GM23248 (cell line): ENCODE results near the gene RSBN1L. TPM values are rescaled to one million over a fixed set of nuclear protein-coding genes. Genes with fewer than 3 reads are reported as not detected.

Source experiments
- DNase-seq: peaks from one replicate; pipeline ENCODE4 v3.0.0-alpha.2; 2015
- H2AFZ ChIP-seq: fragments of 200-600 bp; sonication (generic); 2 replicates; pipeline ENCODE4 v1.6.1; 2016; ENCODE audit warnings: antibody characterized with exemption
- H3F3A ChIP-seq: fragments of 200-600 bp; sonication (generic); 2 replicates; pipeline ENCODE4 v1.6.1; 2016; ENCODE audit warnings: mild to moderate bottlenecking, antibody characterized with exemption, mixed run types; ENCODE audit not compliant: insufficient read depth
- H3K27ac ChIP-seq: fragments of 200-600 bp; sonication (generic); 2 replicates; pipeline ENCODE4 v1.5.1; 2016; ENCODE audit warnings: mild to moderate bottlenecking
- H3K27me3 ChIP-seq: fragments of 200-600 bp; sonication (generic); replicated peaks from 2 replicates; pipeline ENCODE4 v1.6.1; 2016; ENCODE audit warnings: mild to moderate bottlenecking; ENCODE audit not compliant: insufficient read depth
- H3K36me3 ChIP-seq: fragments of 200-600 bp; sonication (generic); 2 replicates; pipeline ENCODE4 v1.6.1; 2016; ENCODE audit warnings: low read depth, mild to moderate bottlenecking
- H3K4me1 ChIP-seq: fragments of 200-600 bp; sonication (generic); 2 replicates; pipeline ENCODE4 v1.6.1; 2016; ENCODE audit warnings: mild to moderate bottlenecking; ENCODE audit not compliant: insufficient read depth
- H3K4me2 ChIP-seq: fragments of 200-600 bp; sonication (generic); one replicate; pipeline ENCODE4 v1.6.1; 2016; ENCODE audit warnings: mild to moderate bottlenecking; ENCODE audit not compliant: unreplicated experiment
- H3K4me3 ChIP-seq: fragments of 200-600 bp; sonication (generic); 2 replicates; pipeline ENCODE4 v1.5.1; 2016; ENCODE audit warnings: mild to moderate bottlenecking
- H3K79me2 ChIP-seq: fragments of 200-600 bp; sonication (generic); 2 replicates; pipeline ENCODE4 v1.6.1; 2016; ENCODE audit warnings: mild to moderate bottlenecking; ENCODE audit not compliant: insufficient read depth
- H3K9ac ChIP-seq: fragments of 200-600 bp; sonication (generic); 2 replicates; pipeline ENCODE4 v1.6.1; 2016; ENCODE audit warnings: mild to moderate bottlenecking
- H3K9me2 ChIP-seq: fragments of 200-600 bp; sonication (generic); 2 replicates; pipeline ENCODE4 v1.6.1; 2016; ENCODE audit warnings: mixed run types, mild to moderate bottlenecking, moderate library complexity; ENCODE audit not compliant: insufficient read depth
- H3K9me3 ChIP-seq: fragments of 200-600 bp; sonication (generic); one replicate; pipeline ENCODE4 v1.6.1; 2017; ENCODE audit warnings: low read depth
- H4K20me1 ChIP-seq: fragments of 200-600 bp; sonication (generic); 2 replicates; pipeline ENCODE4 v1.6.0; 2016; ENCODE audit not compliant: insufficient read depth
- EZH2 ChIP-seq: fragments of 200-600 bp; sonication (generic); IDR thresholded peaks from 2 replicates; pipeline ENCODE4 v1.6.1; 2018; ENCODE audit warnings: antibody characterized with exemption, mild to moderate bottlenecking; ENCODE audit not compliant: insufficient read depth, poor library complexity, severe bottlenecking
- EZH2phosphoT487 ChIP-seq: fragments of 200-600 bp; sonication (generic); IDR thresholded peaks from 2 replicates; pipeline ENCODE4 v1.6.1; 2018; ENCODE audit warnings: antibody characterized with exemption, moderate library complexity, mild to moderate bottlenecking, low read depth; ENCODE audit not compliant: insufficient read depth
- WGBS, 2 experiments: methylation state at CpG; one replicate each; pipeline ENCODE4 v1.1.6; 2015 to 2017; ENCODE audit warnings: low lambda C conversion rate in 2 of 2, low coverage in 1 of 2; ENCODE audit errors: missing lambda C conversion rate in 2 of 2; 5-methylcytosine and 5-hydroxymethylcytosine counted together
- in situ Hi-C: fragments of 300-500 bp; cut with MboI; formaldehyde crosslinking; loops from 2 replicates; pipeline ENCODE4 v1.15.0; 2020
- polyA plus RNA-seq: library from polyadenylated mRNA; unstranded; fragments of >200 nt; fragmentation: Nextera tagmentation; extraction: Ambion mirVana; gene quantifications from 2 replicates; pipeline ENCODE4 v1.2.1, GENCODE V29; 2016
- total RNA-seq: library from RNA; depleted of rRNA; stranded (reverse); fragments of >200 nt; shearing (Covaris generic); gene quantifications from 2 replicates; pipeline ENCODE4 v1.2.3, GENCODE V29; 2014

Gene RSBN1L
- total and polyA plus RNA-seq, 2 experiments from 2014 or later: 2.5 to 13.3 TPM

DNA sequence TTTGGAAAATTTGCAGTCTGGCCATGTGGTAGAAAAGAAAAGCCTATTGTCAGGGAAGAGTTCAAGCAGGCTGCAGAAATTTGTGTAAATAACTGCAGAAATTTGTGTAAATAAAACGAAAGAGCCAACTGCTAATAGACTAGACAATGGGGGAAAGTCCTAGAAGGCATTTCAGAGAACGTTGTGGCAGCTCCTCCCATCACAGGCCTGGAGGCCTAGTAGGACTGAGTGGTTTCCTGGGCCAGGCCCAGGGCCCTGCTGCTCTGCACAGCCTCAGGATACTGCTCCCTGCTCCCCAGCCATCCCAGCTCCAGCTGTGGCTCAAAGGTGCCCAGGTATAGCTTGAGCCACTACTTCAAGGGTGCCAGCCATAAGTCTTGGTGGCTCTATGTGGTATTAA, 50.9 kb downstream of the RSBN1L start:
- in situ Hi-C loops: no loop called here
- WGBS, 2 experiments: 40 to 64% methylated on average over 2 of the region's 2 CpGs
- H3K36me3 ChIP-seq: 0 out of 2 replicates have a peak, but pooled peaks cover 7% of the 10 kb centered on the region

DNA sequence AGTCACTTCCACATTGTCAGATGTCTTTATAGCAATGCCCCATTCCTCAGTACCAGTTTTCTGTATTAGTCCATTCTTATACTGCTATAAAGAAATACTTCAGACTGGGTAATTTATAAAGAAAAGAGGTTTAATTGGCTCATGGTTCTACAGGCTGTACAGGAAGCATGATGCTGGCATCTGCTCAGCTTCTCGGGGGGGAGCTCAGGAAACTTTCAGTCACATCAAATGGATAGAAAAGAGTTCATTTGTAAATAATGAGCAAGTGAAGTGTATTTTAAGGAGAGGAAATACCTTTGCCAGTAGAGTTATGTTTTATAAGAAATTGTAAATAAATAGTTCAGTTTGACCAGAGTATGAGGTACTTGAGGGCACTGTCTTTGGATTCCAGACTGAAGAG, 51.5 kb downstream of the RSBN1L start:
- Histone ChIP-seq H3K36me3 (0 out of 2 replicates have a peak, but pooled peaks cover 7% of the 10 kb centered on the region), H3F3A (no peaks in the 10 kb centered on the region), H3K9me3 (no peaks in the 10 kb centered on the region), H3K79me2 (peaks cover 62% of the 10 kb centered on the region), H3K4me1 (no peaks in the 10 kb centered on the region), H3K4me2 (no peak overlapping the region), H3K9ac (no peak overlapping the region), H3K4me3 (no peak overlapping the region), H3K27ac (no peak overlapping the region), H3K9me2 (no peaks in the 10 kb centered on the region), H2AFZ (no peak overlapping the region), H4K20me1 (no peaks in the 10 kb centered on the region), H3K27me3 (no peaks in the 10 kb centered on the region)
- DNase-seq: no peak
- WGBS, 2 experiments: 93 to 100% methylated on average over 1 of the region's 1 CpG
- TF ChIP-seq EZH2phosphoT487 (no peak), EZH2 (no peak)
- in situ Hi-C loops: no loop called here

More for the DNA sequence above, 50.9 kb downstream of the RSBN1L start:
- TF ChIP-seq EZH2phosphoT487: no peak
- TF ChIP-seq EZH2: no peak
- no peak overlapping the region for H3K27ac ChIP-seq
- no peak overlapping the region for H3K9ac ChIP-seq
- no peak overlapping the region for H3K4me2 ChIP-seq
- H3K4me1 ChIP-seq: no peaks in the 10 kb centered on the region
- H3K27me3 ChIP-seq: no peaks in the 10 kb centered on the region
- H3K9me3 ChIP-seq: no peaks in the 10 kb centered on the region
- H3K79me2 ChIP-seq: peaks cover 63% of the 10 kb centered on the region
- no peak overlapping the region for H3K4me3 ChIP-seq
- no peaks in the 10 kb centered on the region for H3K9me2 ChIP-seq
- no peak overlapping the region for H2AFZ ChIP-seq
- no peak for DNase-seq
- H3F3A ChIP-seq: no peaks in the 10 kb centered on the region
- H4K20me1 ChIP-seq: no peaks in the 10 kb centered on the region

DNA sequence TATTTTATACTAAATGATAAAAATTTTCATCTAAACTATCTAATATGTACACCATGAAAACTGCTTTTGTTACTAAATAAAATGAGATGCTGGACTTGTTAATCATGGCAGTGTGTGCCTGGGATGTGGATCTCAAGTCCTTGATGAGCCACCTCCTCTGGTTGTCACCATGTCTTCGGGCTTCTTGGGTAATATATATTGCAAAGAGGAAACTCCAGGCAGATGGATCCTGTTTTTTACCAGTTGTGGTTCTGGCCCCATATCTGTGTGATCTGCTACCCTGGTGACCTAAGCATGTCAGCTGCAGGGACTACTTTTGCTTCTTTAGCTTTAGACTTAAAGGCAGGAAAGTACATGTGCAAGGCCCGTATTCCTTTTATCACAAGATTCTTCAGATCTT, 55.8 kb downstream of the RSBN1L start:
- no peaks in the 10 kb centered on the region for H3K27me3 ChIP-seq
- no peaks in the 10 kb centered on the region for H3K4me1 ChIP-seq
- H3K79me2 ChIP-seq: peaks cover 79% of the 10 kb centered on the region
- H3K9me2 ChIP-seq: no peaks in the 10 kb centered on the region
- no peaks in the 10 kb centered on the region for H3K9me3 ChIP-seq
- TF ChIP-seq EZH2phosphoT487 (no peak), EZH2 (no peak)
- no peak for DNase-seq
- 63 to 65% methylated on average over 2 of the region's 2 CpGs for WGBS, 2 experiments
- H3K4me2 ChIP-seq: no peak overlapping the region
- H3K4me3 ChIP-seq: no peak overlapping the region
- H3F3A ChIP-seq: 0 out of 2 replicates have a peak, but pooled peaks cover 2% of the 10 kb centered on the region
- in situ Hi-C loops: loop anchor here (10.0 kb wide), 1 partner anchor 87 kb away; no protein-coding TSS in a partner anchor
- no peak overlapping the region for H3K27ac ChIP-seq
- H3K36me3 ChIP-seq: 0 out of 2 replicates have a peak, but pooled peaks cover 7% of the 10 kb centered on the region
- no peak overlapping the region for H2AFZ ChIP-seq
- H3K9ac ChIP-seq: no peak overlapping the region
- H4K20me1 ChIP-seq: no peaks in the 10 kb centered on the region

DNA sequence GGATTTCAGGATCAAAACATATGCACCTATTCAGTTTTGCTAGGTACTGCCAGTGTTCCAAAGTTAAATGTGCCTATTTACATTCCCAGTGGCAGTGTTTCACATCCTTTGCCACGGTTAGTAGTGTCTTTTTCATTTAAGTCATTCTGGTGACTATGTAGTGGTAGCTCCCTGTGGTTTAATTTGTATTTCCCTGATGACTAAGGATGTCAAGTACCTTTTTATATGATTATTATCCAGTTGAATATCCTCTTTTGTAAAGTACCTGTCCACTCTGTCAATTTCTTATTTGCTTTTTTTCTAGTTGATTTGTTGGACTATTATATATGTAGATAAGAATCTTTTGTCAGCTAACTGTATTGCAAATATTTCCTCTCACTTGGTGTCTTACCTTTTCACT, 56.9 kb downstream of the RSBN1L start:
- TF ChIP-seq EZH2 (no peak), EZH2phosphoT487 (no peak)
- Histone ChIP-seq H3K4me2 (no peak overlapping the region), H3K27me3 (no peaks in the 10 kb centered on the region), H3K9me3 (no peaks in the 10 kb centered on the region), H3K79me2 (peaks cover 68% of the 10 kb centered on the region), H3K4me1 (no peaks in the 10 kb centered on the region), H2AFZ (no peak overlapping the region), H3F3A (peaks cover 10% of the 10 kb centered on the region; the same call in 1 of the 2 replicates), H3K4me3 (no peak overlapping the region), H3K9ac (no peak overlapping the region), H3K27ac (no peak overlapping the region), H4K20me1 (no peaks in the 10 kb centered on the region), H3K36me3 (0 out of 2 replicates have a peak, but pooled peaks cover 7% of the 10 kb centered on the region), H3K9me2 (no peaks in the 10 kb centered on the region)
- 64% methylated on average over 1 of the region's 1 CpG for WGBS, 2 experiments
- in situ Hi-C loops: loop anchor here (10.0 kb wide), 1 partner anchor 88 kb away; no protein-coding TSS in a partner anchor
- no peak for DNase-seq
